HEK293T (cell line): ENCODE results near the gene SIGLEC7.

Experiments
- ARNT ChIP-seq: fragments of 450-650 bp; IDR thresholded peaks from 2 replicates; pipeline ENCODE4 v1.6.1; 2017; ENCODE audit warnings: mild to moderate bottlenecking
- BHLHE40 ChIP-seq: fragments of 450-650 bp; IDR thresholded peaks from 2 replicates; pipeline ENCODE4 v1.6.1; 2016; ENCODE audit warnings: mild to moderate bottlenecking, moderate library complexity, borderline replicate concordance
- CTBP1 ChIP-seq: fragments of 450-650 bp; IDR thresholded peaks from 2 replicates; pipeline ENCODE4 v1.6.1; 2016; ENCODE audit warnings: borderline replicate concordance
- ELF4 ChIP-seq: fragments of 450-650 bp; IDR thresholded peaks from 2 replicates; pipeline ENCODE4 v1.6.1; 2017; ENCODE audit warnings: antibody characterized with exemption
- FOXA1 ChIP-seq: fragments of 450-650 bp; IDR thresholded peaks from 2 replicates; pipeline ENCODE4 v1.6.1; 2016; ENCODE audit warnings: mild to moderate bottlenecking
- FOXK2 ChIP-seq: fragments of 450-650 bp; IDR thresholded peaks from 2 replicates; pipeline ENCODE4 v1.6.1; 2016; ENCODE audit warnings: mild to moderate bottlenecking
- FOXM1 ChIP-seq: fragments of 450-650 bp; IDR thresholded peaks from 2 replicates; pipeline ENCODE4 v1.6.1; 2017; ENCODE audit warnings: mild to moderate bottlenecking, borderline replicate concordance
- HDGF ChIP-seq: fragments of 450-650 bp; IDR thresholded peaks from 2 replicates; pipeline ENCODE4 v1.6.1; 2017; ENCODE audit warnings: antibody characterized with exemption, borderline replicate concordance
- NFRKB ChIP-seq: fragments of 450-650 bp; IDR thresholded peaks from 2 replicates; pipeline ENCODE4 v1.6.1; 2016; ENCODE audit warnings: mild to moderate bottlenecking, moderate library complexity
- PKNOX1 ChIP-seq: fragments of 450-650 bp; IDR thresholded peaks from 2 replicates; pipeline ENCODE4 v1.6.1; 2016
- SUZ12 ChIP-seq: fragments of 450-650 bp; IDR thresholded peaks from 2 replicates; pipeline ENCODE4 v1.6.1; 2016; ENCODE audit warnings: mild to moderate bottlenecking
- ZNF384 ChIP-seq: fragments of 450-650 bp; IDR thresholded peaks from 2 replicates; pipeline ENCODE4 v1.6.1; 2016

DNA sequence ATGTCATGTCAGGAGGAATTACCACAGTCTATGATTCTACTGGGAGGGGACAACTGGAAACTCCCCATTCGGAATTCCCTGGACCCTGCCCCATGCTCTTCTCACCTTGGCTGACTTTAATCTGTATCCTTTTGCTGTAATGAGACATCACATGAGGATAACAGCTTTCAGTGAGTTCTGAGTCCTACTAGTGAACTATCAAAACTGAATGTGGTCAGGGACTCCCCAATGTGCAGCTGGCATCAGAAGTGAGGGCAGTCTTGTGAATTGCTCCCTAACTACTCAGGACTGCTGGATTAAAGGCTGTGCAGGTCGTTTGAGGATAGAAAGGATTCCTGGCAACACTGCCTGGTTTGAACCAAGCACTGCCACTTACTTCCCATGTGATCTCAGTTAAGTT is 15.2 kb downstream of the SIGLEC7 start:
- no peak for TF ChIP-seq PKNOX1
- TF ChIP-seq ARNT, result no peak
- TF ChIP-seq FOXK2, result no peak
- no peak for TF ChIP-seq ZNF384
- TF ChIP-seq FOXA1, result no peak
- no peak for TF ChIP-seq SUZ12
- TF ChIP-seq HDGF, result no peak
- no peak for TF ChIP-seq BHLHE40
- TF ChIP-seq NFRKB, result no peak
- no peak for TF ChIP-seq FOXM1
- no peak for TF ChIP-seq CTBP1
- TF ChIP-seq ELF4, result no peak
